ENCODE results near the gene VAC14.

DNA sequence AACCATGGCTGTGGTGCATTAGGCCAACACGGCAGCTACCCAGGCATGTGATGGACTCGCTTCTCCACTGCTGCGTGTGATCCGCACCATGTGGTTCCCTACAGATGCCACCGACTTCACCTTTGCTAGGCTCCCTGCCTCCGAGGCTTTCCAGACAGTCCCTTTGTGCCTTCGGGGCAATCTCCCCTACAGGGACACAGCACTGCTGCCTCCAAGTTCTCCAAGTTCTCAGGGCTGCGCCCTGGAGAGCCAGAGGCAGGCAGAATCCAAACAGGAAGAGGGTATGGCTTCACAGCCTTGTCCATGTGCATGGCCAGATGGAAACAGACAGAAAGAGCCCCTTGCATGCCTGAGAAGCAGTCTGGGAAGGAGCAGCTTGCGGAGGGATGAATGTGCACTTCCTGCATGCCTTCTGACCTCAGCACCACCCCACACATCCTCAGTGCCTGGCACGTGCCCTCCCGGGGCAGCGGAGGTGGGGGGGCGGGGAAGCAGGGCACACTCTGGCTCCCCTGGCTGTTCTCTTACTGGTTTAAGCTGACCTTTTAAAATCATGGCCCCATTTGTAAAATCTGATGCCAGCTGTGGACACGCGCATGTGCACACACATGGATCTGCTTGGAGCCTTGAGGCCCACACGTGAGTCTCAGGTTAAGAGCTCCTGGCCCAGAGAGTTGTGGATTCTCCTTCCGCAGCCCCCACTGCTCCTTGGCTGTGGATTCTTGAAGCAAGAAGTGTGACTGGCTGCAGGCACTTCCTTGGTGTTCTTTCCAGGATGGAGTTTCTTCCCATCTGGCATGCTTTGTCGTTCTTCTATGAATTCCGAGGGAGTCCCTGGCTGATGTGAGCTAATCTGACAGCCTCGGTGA, 59.8 kb downstream of the VAC14 start:
- TF ChIP-seq, protein P1, sequence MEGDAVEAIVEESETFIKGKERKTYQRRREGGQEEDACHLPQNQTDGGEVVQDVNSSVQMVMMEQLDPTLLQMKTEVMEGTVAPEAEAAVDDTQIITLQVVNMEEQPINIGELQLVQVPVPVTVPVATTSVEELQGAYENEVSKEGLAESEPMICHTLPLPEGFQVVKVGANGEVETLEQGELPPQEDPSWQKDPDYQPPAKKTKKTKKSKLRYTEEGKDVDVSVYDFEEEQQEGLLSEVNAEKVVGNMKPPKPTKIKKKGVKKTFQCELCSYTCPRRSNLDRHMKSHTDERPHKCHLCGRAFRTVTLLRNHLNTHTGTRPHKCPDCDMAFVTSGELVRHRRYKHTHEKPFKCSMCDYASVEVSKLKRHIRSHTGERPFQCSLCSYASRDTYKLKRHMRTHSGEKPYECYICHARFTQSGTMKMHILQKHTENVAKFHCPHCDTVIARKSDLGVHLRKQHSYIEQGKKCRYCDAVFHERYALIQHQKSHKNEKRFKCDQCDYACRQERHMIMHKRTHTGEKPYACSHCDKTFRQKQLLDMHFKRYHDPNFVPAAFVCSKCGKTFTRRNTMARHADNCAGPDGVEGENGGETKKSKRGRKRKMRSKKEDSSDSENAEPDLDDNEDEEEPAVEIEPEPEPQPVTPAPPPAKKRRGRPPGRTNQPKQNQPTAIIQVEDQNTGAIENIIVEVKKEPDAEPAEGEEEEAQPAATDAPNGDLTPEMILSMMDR (IDR thresholded peaks at IDR 0.05): no peak
- TF ChIP-seq CBX2 (IDR thresholded peaks at IDR 0.05; ENCODE audit: borderline replicate concordance, low read depth): no peak
- no peak for TF ChIP-seq MYC (IDR thresholded peaks at IDR 0.05; ENCODE audit: borderline replicate concordance, low read length)
- TF ChIP-seq HOXA7 (CRISPR knock-in tag; IDR thresholded peaks at IDR 0.05): no peak
- TF ChIP-seq MAX (IDR thresholded peaks at IDR 0.05): no peak
- no peak for TF ChIP-seq TP53 (CRISPR knock-in tag; IDR thresholded peaks at IDR 0.05)
- TF ChIP-seq USF2 (IDR thresholded peaks at IDR 0.05): no peak
- no peak for TF ChIP-seq RCOR1 (IDR thresholded peaks at IDR 0.05; ENCODE audit: low read depth, low read length)
- TF ChIP-seq POLR2A (IDR thresholded peaks at IDR 0.05; ENCODE audit: low read length): no peak
- TF ChIP-seq MAFK (IDR thresholded peaks at IDR 0.05; ENCODE audit: partially characterized antibody): no peak
- TF ChIP-seq RARB (CRISPR knock-in tag; IDR thresholded peaks at IDR 0.05): no peak
- TF ChIP-seq KDM1A (IDR thresholded peaks at IDR 0.05; ENCODE audit: low read depth): no peak
- no peak for TF ChIP-seq RAD21 (conservative IDR thresholded peaks at IDR 0.05 in 1 of 2, IDR thresholded peaks at IDR 0.05 in 1 of 2)

Data from A549 (cell line).